ENCODE results near the gene RPL28.

The RPL28 gene

DNA sequence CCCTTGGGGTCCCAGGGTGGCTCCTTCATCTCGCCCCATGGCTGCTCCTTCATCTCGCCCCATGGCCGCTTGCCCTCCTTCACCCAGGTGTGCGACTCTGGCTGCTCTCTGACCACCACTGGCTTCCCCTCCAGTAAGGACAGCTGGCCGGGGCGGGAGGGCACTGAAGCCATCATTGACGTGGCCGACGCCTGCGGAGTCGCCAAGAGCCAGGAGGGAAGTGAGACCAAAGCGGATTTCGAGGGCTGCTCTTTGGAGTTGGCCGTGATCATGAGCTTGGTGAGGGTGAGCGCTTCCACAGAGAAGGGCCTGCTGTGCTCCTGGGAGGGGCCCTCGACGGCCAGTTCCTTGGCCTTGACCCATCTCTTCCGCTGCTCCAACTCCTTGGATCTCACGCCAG is 27.2 kb upstream of the RPL28 start:
- Histone ChIP-seq H3K23ac (ENCODE audit: low read length) (no peak overlapping the region), H3K36me3 (ENCODE audit: control insufficient read depth, insufficient read depth, low read length) (no peaks in the 10 kb centered on the region), H3K18ac (ENCODE audit: low read length) (no peak overlapping the region), H2BK5ac (ENCODE audit: low read length) (no peak overlapping the region), H2BK120ac (ENCODE audit: low read depth, low read length) (no peak overlapping the region), H3K79me2 (ENCODE audit: control insufficient read depth, insufficient read depth, low read length) (no peaks in the 10 kb centered on the region), H4K5ac (ENCODE audit: low read length) (no peak overlapping the region), H3K4me2 (ENCODE audit: low read length) (no peak overlapping the region), H3K4me3 (ENCODE audit: low read length) (no peak overlapping the region), H3K79me1 (ENCODE audit: low read length) (no peaks in the 10 kb centered on the region), H3K4ac (ENCODE audit: low read depth, low read length) (no peak overlapping the region), H4K8ac (ENCODE audit: low read depth, low read length) (no peak overlapping the region), H2BK15ac (replicated peaks; ENCODE audit: low read depth) (no peak overlapping the region), H3K4me1 (ENCODE audit: control insufficient read depth, low read depth, low read length) (no peaks in the 10 kb centered on the region), H3K27ac (ENCODE audit: low read depth, low read length) (no peak overlapping the region), H3K56ac (ENCODE audit: low read length) (no peak overlapping the region), H2AK5ac (ENCODE audit: low read length) (no peak overlapping the region), H3K27me3 (ENCODE audit: insufficient read depth, low read length, poor library complexity) (peaks cover 5% of the 10 kb centered on the region), H3K9ac (ENCODE audit: low read length) (no peak overlapping the region)
- DNase-seq: no peak
- WGBS (ENCODE audit: extremely low coverage, insufficient coverage, low lambda C conversion rate): no CpG with 5 or more reads among the region's 19 CpGs

DNA sequence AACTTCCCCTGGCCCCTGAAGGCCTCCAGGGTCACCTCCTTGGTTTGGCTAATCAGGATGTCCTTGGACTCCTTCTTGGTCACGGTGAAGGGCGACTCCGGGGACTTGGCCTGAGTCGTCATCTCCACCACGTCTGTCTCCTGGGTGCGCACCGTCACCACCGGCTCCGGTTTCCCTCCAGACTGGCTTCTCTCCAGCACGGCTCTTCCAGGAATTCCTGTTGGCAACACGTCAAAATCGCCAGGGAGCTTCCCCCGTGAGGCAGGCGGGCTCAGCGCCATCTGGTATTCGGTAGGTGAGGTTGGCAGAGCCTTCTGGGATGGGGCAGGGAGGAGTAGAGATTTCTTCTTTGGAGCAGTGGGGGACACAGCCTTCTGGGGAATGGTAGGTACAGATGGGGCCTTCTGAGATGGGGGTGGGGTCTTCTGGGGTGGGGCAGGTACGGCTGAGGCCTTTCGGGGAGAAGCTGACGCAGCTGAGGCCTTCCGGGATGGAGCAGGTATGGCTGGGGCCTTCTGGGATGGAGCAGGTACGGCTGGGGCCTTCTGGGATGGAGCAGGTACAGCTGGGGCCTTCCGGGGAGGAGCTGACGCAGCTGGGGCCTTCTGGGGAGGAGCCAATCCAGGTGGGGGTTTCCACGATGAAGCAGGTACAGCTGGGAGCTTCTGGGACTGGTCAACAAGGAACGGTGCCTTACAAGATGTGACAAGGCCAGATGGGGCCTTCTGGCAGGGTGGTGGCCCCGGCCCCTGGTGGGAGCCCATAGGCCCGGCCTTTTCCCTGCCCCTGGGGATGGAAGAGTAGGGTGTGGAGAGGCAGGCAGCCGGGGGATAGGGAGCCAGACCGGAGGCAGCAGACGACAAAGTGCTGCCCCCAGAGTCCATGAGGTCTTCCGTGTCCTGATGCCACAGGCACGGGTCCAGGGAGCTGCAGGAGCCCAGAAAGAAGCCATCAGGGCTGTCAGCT is 26.5 kb upstream of the RPL28 start:
- H3K23ac ChIP-seq (ENCODE audit: low read length): no peak overlapping the region
- H3K9ac ChIP-seq (ENCODE audit: low read length): no peak overlapping the region
- peaks cover 5% of the 10 kb centered on the region for H3K27me3 ChIP-seq (ENCODE audit: insufficient read depth, low read length, poor library complexity)
- no peak overlapping the region for H2BK5ac ChIP-seq (ENCODE audit: low read length)
- no peaks in the 10 kb centered on the region for H3K4me1 ChIP-seq (ENCODE audit: control insufficient read depth, low read depth, low read length)
- no peak overlapping the region for H3K4me3 ChIP-seq (ENCODE audit: low read length)
- H4K8ac ChIP-seq (ENCODE audit: low read depth, low read length): no peak overlapping the region
- H3K4me2 ChIP-seq (ENCODE audit: low read length): no peak overlapping the region
- DNase-seq: no peak
- WGBS (ENCODE audit: extremely low coverage, insufficient coverage, low lambda C conversion rate): no CpG with 5 or more reads among the region's 32 CpGs
- no peak overlapping the region for H3K56ac ChIP-seq (ENCODE audit: low read length)
- H2BK15ac ChIP-seq (replicated peaks; ENCODE audit: low read depth): no peak overlapping the region
- H3K18ac ChIP-seq (ENCODE audit: low read length): no peak overlapping the region
- H3K4ac ChIP-seq (ENCODE audit: low read depth, low read length): no peak overlapping the region
- H2AK5ac ChIP-seq (ENCODE audit: low read length): no peak overlapping the region
- H2BK120ac ChIP-seq (ENCODE audit: low read depth, low read length): no peak overlapping the region
- H3K27ac ChIP-seq (ENCODE audit: low read depth, low read length): no peak overlapping the region
- no peaks in the 10 kb centered on the region for H3K79me1 ChIP-seq (ENCODE audit: low read length)
- no peak overlapping the region for H4K5ac ChIP-seq (ENCODE audit: low read length)
- H3K36me3 ChIP-seq (ENCODE audit: control insufficient read depth, insufficient read depth, low read length): no peaks in the 10 kb centered on the region
- H3K79me2 ChIP-seq (ENCODE audit: control insufficient read depth, insufficient read depth, low read length): no peaks in the 10 kb centered on the region

DNA sequence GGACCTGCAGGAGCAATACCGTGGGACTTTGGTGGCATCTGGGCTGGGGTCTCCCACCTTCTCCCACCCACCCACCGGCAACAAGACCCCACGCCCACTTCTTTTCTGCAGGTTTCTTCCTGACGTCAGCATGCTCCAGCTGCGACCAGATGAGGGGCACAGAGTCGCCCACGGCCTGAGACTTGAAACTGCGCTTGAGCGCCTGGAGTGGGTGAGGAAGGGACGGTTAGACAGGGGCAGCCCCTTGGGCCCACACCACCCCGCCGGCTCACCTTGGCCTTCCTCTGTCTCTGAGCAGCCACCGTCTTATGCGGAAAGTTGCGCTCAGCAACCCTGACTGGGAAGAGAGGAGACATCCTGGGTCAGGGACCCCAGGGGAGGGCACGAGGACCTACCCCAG is 24.8 kb upstream of the RPL28 start:
- Histone ChIP-seq H3K27ac (ENCODE audit: low read depth, low read length) (no peak overlapping the region), H3K4me3 (ENCODE audit: low read length) (no peak overlapping the region), H4K8ac (ENCODE audit: low read depth, low read length) (no peak overlapping the region), H3K27me3 (ENCODE audit: insufficient read depth, low read length, poor library complexity) (no peaks in the 10 kb centered on the region), H2BK120ac (ENCODE audit: low read depth, low read length) (no peak overlapping the region), H2BK5ac (ENCODE audit: low read length) (no peak overlapping the region), H3K36me3 (ENCODE audit: control insufficient read depth, insufficient read depth, low read length) (no peaks in the 10 kb centered on the region), H2BK15ac (replicated peaks; ENCODE audit: low read depth) (no peak overlapping the region), H3K4me1 (ENCODE audit: control insufficient read depth, low read depth, low read length) (no peaks in the 10 kb centered on the region), H3K79me1 (ENCODE audit: low read length) (no peaks in the 10 kb centered on the region), H3K9ac (ENCODE audit: low read length) (no peak overlapping the region), H4K5ac (ENCODE audit: low read length) (no peak overlapping the region), H2AK5ac (ENCODE audit: low read length) (no peak overlapping the region), H3K79me2 (ENCODE audit: control insufficient read depth, insufficient read depth, low read length) (no peaks in the 10 kb centered on the region), H3K4ac (ENCODE audit: low read depth, low read length) (no peak overlapping the region), H3K56ac (ENCODE audit: low read length) (no peak overlapping the region), H3K23ac (ENCODE audit: low read length) (no peak overlapping the region), H3K18ac (ENCODE audit: low read length) (no peak overlapping the region), H3K4me2 (ENCODE audit: low read length) (no peak overlapping the region)
- DNase-seq: no peak
- no CpG with 5 or more reads among the region's 16 CpGs for WGBS (ENCODE audit: extremely low coverage, insufficient coverage, low lambda C conversion rate)

- no peak overlapping the region for H2BK5ac ChIP-seq (ENCODE audit: low read length)
- H3K36me3 ChIP-seq (ENCODE audit: control insufficient read depth, insufficient read depth, low read length): no peaks in the 10 kb centered on the region
- no peak overlapping the region for H3K27ac ChIP-seq (ENCODE audit: low read depth, low read length)
- no peaks in the 10 kb centered on the region for H3K27me3 ChIP-seq (ENCODE audit: insufficient read depth, low read length, poor library complexity)
- no peak overlapping the region for H4K5ac ChIP-seq (ENCODE audit: low read length)
- H4K8ac ChIP-seq (ENCODE audit: low read depth, low read length): no peak overlapping the region
- H3K4me2 ChIP-seq (ENCODE audit: low read length): no peak overlapping the region
- no peak overlapping the region for H2AK5ac ChIP-seq (ENCODE audit: low read length)
- H3K79me2 ChIP-seq (ENCODE audit: control insufficient read depth, insufficient read depth, low read length): no peaks in the 10 kb centered on the region
- H2BK15ac ChIP-seq (replicated peaks; ENCODE audit: low read depth): no peak overlapping the region
- H3K9ac ChIP-seq (ENCODE audit: low read length): no peak overlapping the region
- no peaks in the 10 kb centered on the region for H3K79me1 ChIP-seq (ENCODE audit: low read length)
- H3K4ac ChIP-seq (ENCODE audit: low read depth, low read length): no peak overlapping the region
- no peak overlapping the region for H3K4me3 ChIP-seq (ENCODE audit: low read length)
- no peak overlapping the region for H3K56ac ChIP-seq (ENCODE audit: low read length)
- WGBS (ENCODE audit: extremely low coverage, insufficient coverage, low lambda C conversion rate): no CpG with 5 or more reads among the region's 38 CpGs
- DNase-seq: no peak
- no peaks in the 10 kb centered on the region for H3K4me1 ChIP-seq (ENCODE audit: control insufficient read depth, low read depth, low read length)
- H3K23ac ChIP-seq (ENCODE audit: low read length): no peak overlapping the region
- no peak overlapping the region for H2BK120ac ChIP-seq (ENCODE audit: low read depth, low read length)
- no peak overlapping the region for H3K18ac ChIP-seq (ENCODE audit: low read length)
These were observed 23.4 kb upstream of the RPL28 start for GRCh38 chr19:55362174-55362989.

GRCh38 chr19:55362990-55363716 is 22.6 kb upstream of the RPL28 start, which contains the start of gene GARIN5B:
TSS of gene GARIN5B (minus strand) at chr19:55363260. CDS start at chr19:55363066, 194 bp downstream.
- Histone ChIP-seq H3K18ac (ENCODE audit: low read length) (no peak within 1 kb of the TSS), H3K4me3 (ENCODE audit: low read length) (no peak within 1 kb of the TSS), H3K23ac (ENCODE audit: low read length) (no peak within 1 kb of the TSS), H3K79me1 (ENCODE audit: low read length) (no peaks in the 10 kb centered on the region), H3K27ac (ENCODE audit: low read depth, low read length) (no peak within 1 kb of the TSS), H3K56ac (ENCODE audit: low read length) (no peak within 1 kb of the TSS), H3K9ac (ENCODE audit: low read length) (no peak within 1 kb of the TSS), H2BK120ac (ENCODE audit: low read depth, low read length) (no peak within 1 kb of the TSS), H2BK15ac (replicated peaks; ENCODE audit: low read depth) (no peak within 1 kb of the TSS), H2BK5ac (ENCODE audit: low read length) (no peak within 1 kb of the TSS), H3K79me2 (ENCODE audit: control insufficient read depth, insufficient read depth, low read length) (no peaks in the 10 kb centered on the region), H4K8ac (ENCODE audit: low read depth, low read length) (no peak within 1 kb of the TSS), H3K27me3 (ENCODE audit: insufficient read depth, low read length, poor library complexity) (no peaks in the 10 kb centered on the region), H4K5ac (ENCODE audit: low read length) (no peak within 1 kb of the TSS), H3K4ac (ENCODE audit: low read depth, low read length) (no peak within 1 kb of the TSS), H3K4me2 (ENCODE audit: low read length) (no peak within 1 kb of the TSS), H2AK5ac (ENCODE audit: low read length) (no peak within 1 kb of the TSS), H3K36me3 (ENCODE audit: control insufficient read depth, insufficient read depth, low read length) (no peaks in the 10 kb centered on the region), H3K4me1 (ENCODE audit: control insufficient read depth, low read depth, low read length) (no peaks in the 10 kb centered on the region)
- DNase-seq: no peak
- no CpG with 5 or more reads among the region's 27 CpGs for WGBS (ENCODE audit: extremely low coverage, insufficient coverage, low lambda C conversion rate)
